ENCODE data around the gene COL11A1. TPM values are rescaled to one million over a fixed set of nuclear protein-coding genes. Genes with fewer than 3 reads are reported as not detected.

Gene COL11A1
- total RNA-seq, 1 experiment from 2014 or later, result not detected

DNA sequence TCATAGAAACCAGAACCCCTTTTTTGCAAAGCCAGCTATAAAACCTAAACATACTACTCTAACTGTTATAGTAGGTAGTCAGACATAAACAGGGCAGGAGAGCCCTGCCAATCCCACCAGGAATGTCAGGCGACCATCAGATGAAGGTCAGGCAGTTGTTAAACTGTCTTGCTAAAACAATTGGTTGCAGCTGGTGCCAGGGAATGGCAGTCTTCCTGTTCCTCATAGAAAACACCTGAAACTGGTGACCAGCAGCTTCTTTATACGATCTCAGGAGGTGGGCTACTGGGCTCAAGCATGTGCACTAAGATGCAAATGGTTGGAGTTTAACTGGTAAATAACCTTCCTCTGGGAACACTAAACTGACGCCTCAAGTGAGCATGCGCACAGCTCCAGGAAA lies 224.1 kb downstream of the COL11A1 start:
- Histone ChIP-seq H3K4me3 (ENCODE audit: low read depth, low read length) (no peak overlapping the region), H3K36me3 (ENCODE audit: control insufficient read depth, insufficient read depth, low read length) (no peaks in the 10 kb centered on the region), H3K4me1 (no peaks in the 10 kb centered on the region), H3K27me3 (replicated peaks; ENCODE audit: control insufficient read depth, insufficient read depth, low read length) (no peaks in the 10 kb centered on the region), H3K9me3 (no peaks in the 10 kb centered on the region)
- POLR2A ChIA-PET, result no interaction called here
- no peak for DNase-seq
- Mint-ChIP-seq H3K36me3 (ENCODE audit: insufficient read depth, unreplicated experiment) (no peaks in the 10 kb centered on the region), H3K4me3 (ENCODE audit: unreplicated experiment) (no peak overlapping the region), H3K27ac (ENCODE audit: unreplicated experiment) (no peak overlapping the region), H3K4me1 (ENCODE audit: low read depth, unreplicated experiment) (no peaks in the 10 kb centered on the region), H3K27me3 (ENCODE audit: insufficient read depth, unreplicated experiment) (no peaks in the 10 kb centered on the region), H3K9me3 (ENCODE audit: unreplicated experiment) (no peaks in the 10 kb centered on the region)
- CTCF ChIA-PET, result no interaction called here
- TF ChIP-seq, protein P1, sequence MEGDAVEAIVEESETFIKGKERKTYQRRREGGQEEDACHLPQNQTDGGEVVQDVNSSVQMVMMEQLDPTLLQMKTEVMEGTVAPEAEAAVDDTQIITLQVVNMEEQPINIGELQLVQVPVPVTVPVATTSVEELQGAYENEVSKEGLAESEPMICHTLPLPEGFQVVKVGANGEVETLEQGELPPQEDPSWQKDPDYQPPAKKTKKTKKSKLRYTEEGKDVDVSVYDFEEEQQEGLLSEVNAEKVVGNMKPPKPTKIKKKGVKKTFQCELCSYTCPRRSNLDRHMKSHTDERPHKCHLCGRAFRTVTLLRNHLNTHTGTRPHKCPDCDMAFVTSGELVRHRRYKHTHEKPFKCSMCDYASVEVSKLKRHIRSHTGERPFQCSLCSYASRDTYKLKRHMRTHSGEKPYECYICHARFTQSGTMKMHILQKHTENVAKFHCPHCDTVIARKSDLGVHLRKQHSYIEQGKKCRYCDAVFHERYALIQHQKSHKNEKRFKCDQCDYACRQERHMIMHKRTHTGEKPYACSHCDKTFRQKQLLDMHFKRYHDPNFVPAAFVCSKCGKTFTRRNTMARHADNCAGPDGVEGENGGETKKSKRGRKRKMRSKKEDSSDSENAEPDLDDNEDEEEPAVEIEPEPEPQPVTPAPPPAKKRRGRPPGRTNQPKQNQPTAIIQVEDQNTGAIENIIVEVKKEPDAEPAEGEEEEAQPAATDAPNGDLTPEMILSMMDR (IDR thresholded peaks at IDR 0.05; ENCODE audit: insufficient read depth in 1 of 2, low read depth in 1 of 2, low read length in 1 of 2, severe bottlenecking in 1 of 2, unreplicated experiment in 1 of 2), result no peak
- no TSS peak for BruUV-seq (replicated peaks)
- intact Hi-C loops (cut with micrococcal nuclease; ENCODE audit: unreplicated experiment), result no loop called here

DNA sequence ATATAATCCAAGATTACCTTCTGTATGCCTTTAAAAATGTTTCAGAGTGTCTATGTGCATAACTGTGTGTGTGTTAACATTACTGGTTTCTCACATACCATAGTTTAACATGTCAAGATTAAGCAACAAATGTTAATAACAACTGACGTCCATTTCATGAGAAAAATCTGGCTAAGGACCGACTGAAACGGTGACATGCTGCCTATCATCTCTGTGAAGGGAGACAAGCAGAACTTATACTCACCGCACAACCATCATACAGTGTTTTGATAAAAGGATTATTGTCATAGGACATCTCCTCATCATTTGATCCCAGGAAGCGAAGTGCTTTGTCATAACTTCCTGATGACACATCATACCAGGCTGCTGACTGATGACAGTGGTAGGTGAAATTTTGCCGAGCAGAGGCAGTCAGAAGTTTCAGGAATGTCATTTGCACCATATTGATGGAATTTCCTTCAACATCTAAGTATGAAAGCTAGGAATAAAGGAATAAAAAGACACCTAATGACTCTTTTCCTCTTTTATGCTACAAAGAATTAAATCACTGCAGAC lies 228.8 kb downstream of the COL11A1 start:
- H3K27ac Mint-ChIP-seq (ENCODE audit: unreplicated experiment), result no peak overlapping the region
- Histone ChIP-seq H3K4me1 (no peaks in the 10 kb centered on the region), H3K4me3 (ENCODE audit: low read depth, low read length) (no peak overlapping the region), H3K36me3 (ENCODE audit: control insufficient read depth, insufficient read depth, low read length) (no peaks in the 10 kb centered on the region), H3K27me3 (replicated peaks; ENCODE audit: control insufficient read depth, insufficient read depth, low read length) (no peaks in the 10 kb centered on the region), H3K9me3 (no peaks in the 10 kb centered on the region)
- BruUV-seq (replicated peaks), result no TSS peak
- no peaks in the 10 kb centered on the region for H3K36me3 Mint-ChIP-seq (ENCODE audit: insufficient read depth, unreplicated experiment)
- TF ChIP-seq, protein P1 (IDR thresholded peaks at IDR 0.05; ENCODE audit: insufficient read depth in 1 of 2, low read depth in 1 of 2, low read length in 1 of 2, severe bottlenecking in 1 of 2, unreplicated experiment in 1 of 2), result no peak
- H3K4me1 Mint-ChIP-seq (ENCODE audit: low read depth, unreplicated experiment), result no peaks in the 10 kb centered on the region
- ChIA-PET CTCF (no interaction called here), POLR2A (no interaction called here)
- no peak for DNase-seq
- intact Hi-C loops (cut with micrococcal nuclease; ENCODE audit: unreplicated experiment), result no loop called here
- H3K27me3 Mint-ChIP-seq (ENCODE audit: insufficient read depth, unreplicated experiment), result no peaks in the 10 kb centered on the region
- no peak overlapping the region for H3K4me3 Mint-ChIP-seq (ENCODE audit: unreplicated experiment)
- H3K9me3 Mint-ChIP-seq (ENCODE audit: unreplicated experiment), result no peaks in the 10 kb centered on the region

DNA sequence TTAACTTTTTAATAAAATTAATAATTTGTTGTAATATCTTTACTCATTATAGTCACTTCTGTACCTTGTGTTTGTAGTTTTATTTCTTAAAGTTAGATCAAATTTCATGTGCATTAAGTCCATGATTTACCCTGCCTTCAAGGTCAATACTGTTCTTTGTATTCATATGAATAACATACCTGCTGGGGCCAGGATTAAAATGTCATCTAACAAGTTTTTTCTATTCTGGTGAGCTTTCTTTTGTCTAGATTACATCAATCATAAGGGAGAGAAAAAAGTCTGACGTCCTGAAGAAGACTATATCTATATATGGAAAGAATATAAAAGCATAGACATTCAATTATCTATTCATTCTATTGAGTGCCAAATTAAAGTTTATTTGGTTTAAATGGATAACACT lies 232.6 kb downstream of the COL11A1 start:
- Mint-ChIP-seq H3K27ac (ENCODE audit: unreplicated experiment) (no peak overlapping the region), H3K36me3 (ENCODE audit: insufficient read depth, unreplicated experiment) (no peaks in the 10 kb centered on the region), H3K4me3 (ENCODE audit: unreplicated experiment) (no peak overlapping the region), H3K9me3 (ENCODE audit: unreplicated experiment) (peaks cover 7% of the 10 kb centered on the region), H3K4me1 (ENCODE audit: low read depth, unreplicated experiment) (no peaks in the 10 kb centered on the region), H3K27me3 (ENCODE audit: insufficient read depth, unreplicated experiment) (no peaks in the 10 kb centered on the region)
- Histone ChIP-seq H3K4me3 (ENCODE audit: low read depth, low read length) (no peak overlapping the region), H3K9me3 (no peaks in the 10 kb centered on the region), H3K4me1 (no peaks in the 10 kb centered on the region), H3K36me3 (ENCODE audit: control insufficient read depth, insufficient read depth, low read length) (no peaks in the 10 kb centered on the region), H3K27me3 (replicated peaks; ENCODE audit: control insufficient read depth, insufficient read depth, low read length) (no peaks in the 10 kb centered on the region)
- DNase-seq, result no peak
- ChIA-PET POLR2A (no interaction called here), CTCF (no interaction called here)
- TF ChIP-seq, protein P1 (IDR thresholded peaks at IDR 0.05; ENCODE audit: insufficient read depth in 1 of 2, low read depth in 1 of 2, low read length in 1 of 2, severe bottlenecking in 1 of 2, unreplicated experiment in 1 of 2), result no peak
- intact Hi-C loops (cut with micrococcal nuclease; ENCODE audit: unreplicated experiment), result no loop called here
- BruUV-seq (replicated peaks), result no TSS peak
